ENCODE measurements around the gene SLC39A2. TPM values are rescaled to one million over a fixed set of nuclear protein-coding genes. Genes with fewer than 3 reads are reported as not detected.

The SLC39A2 gene
- total and polyA plus RNA-seq, 3 experiments from 2014 or later = 0.16 TPM; not detected in 2

DNA sequence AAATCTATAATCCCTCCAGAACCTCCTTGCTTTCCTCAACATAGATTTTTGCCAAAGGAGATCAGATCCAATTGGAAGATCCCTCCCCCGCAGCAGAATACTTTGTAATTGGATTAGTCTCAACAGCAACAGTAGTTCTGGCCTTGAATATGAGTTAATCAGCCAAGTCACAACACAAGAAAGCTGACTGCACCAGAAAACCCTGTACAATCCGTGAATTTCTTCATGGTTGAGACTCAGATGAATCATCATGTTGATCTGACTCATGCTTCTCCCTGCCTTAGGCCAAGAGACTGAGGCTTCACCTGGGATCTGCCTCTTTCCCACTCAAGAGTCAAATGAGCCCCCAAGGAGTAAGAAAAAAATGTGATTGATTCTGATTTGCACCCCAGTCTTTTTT lies 12.3 kb upstream of the SLC39A2 start:
- H3K27me3 Mint-ChIP-seq = peaks cover 0 to 13% of the 10 kb centered on the region in 2 donors
- CTCF ChIA-PET = interaction anchor here (0.9 kb wide), 1 partner anchor 16 kb away, joined by 3 read pairs; no protein-coding TSS in a partner anchor
- H3K9me3 ChIP-seq (ENCODE audit: low read length) = no peaks in the 10 kb centered on the region
- H3K9me3 Mint-ChIP-seq = no peaks in the 10 kb centered on the region
- DNase-seq = no peak
- peak overlapping the region in 2 of 7 donors; percentile 20 to 71 for H3K4me3 Mint-ChIP-seq
- POLR2A ChIA-PET = no interaction called here
- no peak overlapping the region for H3K4me3 ChIP-seq (ENCODE audit: low read length)
- no peak overlapping the region for H3K27ac ChIP-seq (ENCODE audit: low read depth, low read length)
- peaks cover 21% of the 10 kb centered on the region for H3K4me1 ChIP-seq (ENCODE audit: insufficient read depth, low read length)
- H3K36me3 ChIP-seq (ENCODE audit: insufficient read depth, low read length) = peaks cover 1% of the 10 kb centered on the region
- H3K27me3 ChIP-seq (ENCODE audit: insufficient read depth, low read length, poor library complexity, severe bottlenecking) = no peaks in the 10 kb centered on the region
- peaks cover 20 to 26% (median 22%) of the 10 kb centered on the region in 3 donors for H3K4me1 Mint-ChIP-seq
- peaks cover 0 to 13% (median 0%) of the 10 kb centered on the region in 3 donors for H3K36me3 Mint-ChIP-seq
- no peak overlapping the region for H3K27ac Mint-ChIP-seq

GRCh38 chr14:20988717-20989470 lies 10.2 kb upstream of the SLC39A2 start:
- Histone ChIP-seq H3K4me1 (ENCODE audit: insufficient read depth, low read length) (peaks cover 23% of the 10 kb centered on the region), H3K36me3 (ENCODE audit: insufficient read depth, low read length) (peaks cover 17% of the 10 kb centered on the region), H3K4me3 (ENCODE audit: low read length) (peak overlapping the region; percentile 34), H3K9me3 (ENCODE audit: low read length) (no peaks in the 10 kb centered on the region), H3K27ac (ENCODE audit: low read depth, low read length) (peak overlapping the region; percentile 6), H3K27me3 (ENCODE audit: insufficient read depth, low read length, poor library complexity, severe bottlenecking) (no peaks in the 10 kb centered on the region)
- Mint-ChIP-seq H3K4me3 (peak overlapping the region; percentile 41 to 74 (median 63)), H3K36me3 (peaks cover 0 to 31% (median 2%) of the 10 kb centered on the region in 3 donors), H3K9me3 (no peaks in the 10 kb centered on the region), H3K4me1 (peaks cover 25 to 30% (median 26%) of the 10 kb centered on the region in 3 donors), H3K27me3 (peaks cover 0 to 4% of the 10 kb centered on the region in 2 donors), H3K27ac (peak overlapping the region in 4 of 8 donors; percentile 6 to 71 (median 54))
- no peak for DNase-seq
- POLR2A ChIA-PET = no interaction called here
- CTCF ChIA-PET = interaction anchor here (0.9 to 1.9 kb wide), 3 partner anchors 11 to 104 kb away, joined by 3 to 7 read pairs (median 3); no protein-coding TSS in a partner anchor

DNA sequence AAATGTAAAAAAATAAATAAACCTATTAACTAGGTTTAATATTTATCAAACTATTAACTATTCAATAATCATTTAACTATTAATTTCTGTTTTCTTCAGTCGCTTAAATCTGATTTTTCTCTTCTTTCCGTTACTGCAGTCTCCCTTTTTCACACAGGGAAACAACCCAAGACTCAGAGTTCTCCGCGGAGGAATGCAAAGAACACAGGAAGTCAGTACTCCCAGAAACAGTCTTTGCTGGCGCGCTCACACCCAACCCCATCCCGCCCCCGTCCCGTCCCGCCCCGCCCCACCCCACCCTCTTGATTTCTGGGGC lies 9.7 kb upstream of the SLC39A2 start:
- Mint-ChIP-seq H3K27ac (peak overlapping the region; percentile 58 to 99 (median 94)), H3K4me3 (peak overlapping the region; percentile 83 to 99 (median 93)), H3K4me1 (peaks cover 25 to 30% (median 26%) of the 10 kb centered on the region in 3 donors), H3K36me3 (peaks cover 0 to 36% (median 5%) of the 10 kb centered on the region in 3 donors), H3K27me3 (no peaks in the 10 kb centered on the region), H3K9me3 (no peaks in the 10 kb centered on the region)
- H3K27ac ChIP-seq (ENCODE audit: low read depth, low read length) = peak overlapping the region; percentile 6
- no peaks in the 10 kb centered on the region for H3K27me3 ChIP-seq (ENCODE audit: insufficient read depth, low read length, poor library complexity, severe bottlenecking)
- peak overlapping the region; percentile 34 for H3K4me3 ChIP-seq (ENCODE audit: low read length)
- no peak for DNase-seq
- CTCF ChIA-PET = interaction anchor here (0.9 to 1.9 kb wide), 3 partner anchors 12 to 104 kb away, joined by 3 to 7 read pairs (median 3); no protein-coding TSS in a partner anchor
- peaks cover 22% of the 10 kb centered on the region for H3K36me3 ChIP-seq (ENCODE audit: insufficient read depth, low read length)
- POLR2A ChIA-PET = no interaction called here
- no peaks in the 10 kb centered on the region for H3K9me3 ChIP-seq (ENCODE audit: low read length)
- peaks cover 23% of the 10 kb centered on the region for H3K4me1 ChIP-seq (ENCODE audit: insufficient read depth, low read length)

DNA sequence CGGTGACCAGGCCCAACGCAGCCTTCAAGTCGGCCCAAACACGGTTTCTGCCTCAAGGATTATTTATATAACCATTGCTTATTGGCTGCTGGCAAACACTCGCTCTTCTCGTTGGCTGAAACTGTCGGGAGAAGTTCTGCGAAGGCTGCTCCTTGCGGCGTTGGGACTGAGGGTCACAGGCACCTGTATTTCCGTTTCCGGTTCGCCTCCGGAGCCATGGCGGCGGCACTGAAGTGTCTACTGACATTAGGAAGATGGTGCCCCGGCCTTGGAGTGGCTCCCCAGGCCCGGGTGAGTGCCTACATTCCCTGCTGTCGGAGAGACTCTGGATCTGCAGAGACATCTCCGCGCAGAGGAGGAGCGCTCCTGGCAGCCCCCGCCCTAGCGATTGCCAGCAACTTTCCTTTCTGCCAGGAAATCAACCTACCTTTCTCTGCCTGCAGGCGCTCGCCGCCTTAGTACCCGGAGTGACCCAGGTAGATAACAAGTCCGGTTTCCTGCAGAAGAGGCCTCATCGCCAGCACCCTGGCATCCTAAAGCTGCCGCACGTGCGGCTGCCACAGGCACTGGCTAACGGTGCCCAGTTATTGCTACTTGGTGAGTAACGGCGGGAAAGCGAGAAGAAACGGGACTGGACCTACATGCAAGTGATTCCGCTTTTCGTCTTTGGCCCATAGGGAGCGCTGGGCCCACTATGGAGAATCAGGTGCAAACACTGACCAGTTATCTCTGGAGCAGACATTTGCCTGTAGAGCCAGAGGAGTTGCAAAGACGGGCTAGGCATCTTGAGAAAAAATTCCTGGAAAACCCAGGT lies 9.1 kb upstream of the SLC39A2 start, which contains the start of gene METTL17:
TSS of gene METTL17 (plus strand) at position 194 of the 814 bp plus-strand sequence. CDS start at position 217, 23 bp downstream.
- Histone ChIP-seq H3K9me3 (ENCODE audit: low read length) (no peaks in the 10 kb centered on the region), H3K4me3 (ENCODE audit: low read length) (peak within 1 kb of the TSS; percentile 76), H3K27ac (ENCODE audit: low read depth, low read length) (peak within 1 kb of the TSS; percentile 60), H3K36me3 (ENCODE audit: insufficient read depth, low read length) (peaks cover 28% of the 10 kb centered on the region), H3K27me3 (ENCODE audit: insufficient read depth, low read length, poor library complexity, severe bottlenecking) (no peaks in the 10 kb centered on the region), H3K4me1 (ENCODE audit: insufficient read depth, low read length) (peaks cover 23% of the 10 kb centered on the region)
- Mint-ChIP-seq H3K36me3 (peaks cover 0 to 41% (median 8%) of the 10 kb centered on the region in 3 donors), H3K9me3 (no peaks in the 10 kb centered on the region), H3K27ac (peak within 1 kb of the TSS; percentile 58 to 99 (median 94)), H3K27me3 (no peaks in the 10 kb centered on the region), H3K4me1 (peaks cover 25 to 30% (median 26%) of the 10 kb centered on the region in 3 donors), H3K4me3 (peak within 1 kb of the TSS; percentile 83 to 99 (median 93))
- POLR2A ChIA-PET = no interaction called here
- CTCF ChIA-PET = interaction anchor here (1.9 kb wide), 1 partner anchor 19 kb away, joined by 7 read pairs; no protein-coding TSS in a partner anchor
- DNase-seq = peak; percentile 75 to 88 (median 81)

DNA sequence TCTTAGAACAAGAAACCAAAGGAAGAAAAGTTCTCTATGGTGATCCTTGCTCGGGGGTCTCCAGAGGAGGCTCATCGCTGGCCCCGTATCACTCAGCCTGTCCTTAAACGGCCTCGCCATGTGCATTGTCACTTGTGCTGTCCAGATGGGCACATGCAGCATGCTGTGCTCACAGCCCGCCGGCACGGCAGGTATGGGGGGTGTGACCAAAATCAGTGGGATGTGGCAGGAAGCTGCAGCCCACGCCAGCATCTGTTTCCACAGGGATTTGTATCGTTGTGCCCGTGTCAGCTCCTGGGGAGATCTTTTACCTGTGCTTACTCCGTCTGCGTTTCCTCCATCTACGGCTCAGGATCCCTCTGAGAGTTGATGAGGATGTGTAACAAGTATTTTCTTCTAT lies 2.6 kb upstream of the SLC39A2 start:
- ChIA-PET POLR2A (no interaction called here), CTCF (interaction anchor here (1.4 to 3.5 kb wide), 4 partner anchors 18 to 96 kb away, joined by 3 to 17 read pairs (median 10); no protein-coding TSS in a partner anchor)
- Histone ChIP-seq H3K4me1 (ENCODE audit: insufficient read depth, low read length) (peaks cover 13% of the 10 kb centered on the region), H3K9me3 (ENCODE audit: low read length) (no peaks in the 10 kb centered on the region), H3K36me3 (ENCODE audit: insufficient read depth, low read length) (peaks cover 44% of the 10 kb centered on the region), H3K27me3 (ENCODE audit: insufficient read depth, low read length, poor library complexity, severe bottlenecking) (no peaks in the 10 kb centered on the region), H3K4me3 (ENCODE audit: low read length) (no peak overlapping the region), H3K27ac (ENCODE audit: low read depth, low read length) (no peak overlapping the region)
- H3K4me3 Mint-ChIP-seq = no peak overlapping the region
- no peaks in the 10 kb centered on the region for H3K27me3 Mint-ChIP-seq
- no peaks in the 10 kb centered on the region for H3K9me3 Mint-ChIP-seq
- peaks cover 6 to 8% (median 6%) of the 10 kb centered on the region in 3 donors for H3K4me1 Mint-ChIP-seq
- H3K36me3 Mint-ChIP-seq = peaks cover 4 to 57% (median 28%) of the 10 kb centered on the region in 3 donors
- no peak overlapping the region for H3K27ac Mint-ChIP-seq
- no peak for DNase-seq

DNA sequence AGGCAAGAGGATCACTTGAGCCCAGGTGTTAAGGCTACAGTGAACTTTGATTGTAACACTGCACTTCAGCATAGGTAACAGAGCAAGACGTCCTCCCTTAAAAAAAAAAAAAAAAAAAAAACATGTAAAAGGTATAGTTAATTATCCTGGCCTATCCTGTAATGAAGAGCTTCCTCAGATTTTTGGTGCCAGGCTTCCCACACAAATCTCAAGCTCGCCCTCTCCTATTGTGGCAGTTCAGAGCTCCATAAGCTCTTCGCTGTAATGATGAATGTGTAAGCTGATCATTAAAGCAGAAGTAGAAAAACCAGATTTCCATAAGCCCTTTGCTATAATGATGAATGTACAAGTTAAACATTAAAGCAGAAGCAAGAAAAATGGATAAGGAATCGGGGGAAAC lies 2.0 kb upstream of the SLC39A2 start:
- CTCF ChIA-PET = interaction anchor here (1.4 to 3.5 kb wide), 5 partner anchors 15 to 95 kb away, joined by 3 to 17 read pairs (median 6); no protein-coding TSS in a partner anchor
- no peaks in the 10 kb centered on the region for H3K9me3 Mint-ChIP-seq
- H3K4me3 Mint-ChIP-seq = no peak overlapping the region
- peaks cover 4 to 53% (median 28%) of the 10 kb centered on the region in 3 donors for H3K36me3 Mint-ChIP-seq
- Histone ChIP-seq H3K27me3 (ENCODE audit: insufficient read depth, low read length, poor library complexity, severe bottlenecking) (no peaks in the 10 kb centered on the region), H3K27ac (ENCODE audit: low read depth, low read length) (no peak overlapping the region), H3K4me3 (ENCODE audit: low read length) (no peak overlapping the region), H3K4me1 (ENCODE audit: insufficient read depth, low read length) (peaks cover 7% of the 10 kb centered on the region), H3K36me3 (ENCODE audit: insufficient read depth, low read length) (peaks cover 39% of the 10 kb centered on the region), H3K9me3 (ENCODE audit: low read length) (no peaks in the 10 kb centered on the region)
- peaks cover under 1 to 2% (median under 1%) of the 10 kb centered on the region in 3 donors for H3K4me1 Mint-ChIP-seq
- H3K27me3 Mint-ChIP-seq = no peaks in the 10 kb centered on the region
- no peak for DNase-seq
- peak overlapping the region in 1 of 8 donors; percentile 18 for H3K27ac Mint-ChIP-seq
- POLR2A ChIA-PET = interaction anchor here (0.6 kb wide), 2 partner anchors 46 to 172 kb away, joined by 3 to 5 read pairs; no protein-coding TSS in a partner anchor

GRCh38 chr14:20997564-20997963 lies 1.5 kb upstream of the SLC39A2 start:
- no peaks in the 10 kb centered on the region for H3K9me3 ChIP-seq (ENCODE audit: low read length)
- DNase-seq = no peak
- H3K27ac ChIP-seq (ENCODE audit: low read depth, low read length) = no peak overlapping the region
- peaks cover 0 to 2% (median 0%) of the 10 kb centered on the region in 3 donors for H3K4me1 Mint-ChIP-seq
- POLR2A ChIA-PET = interaction anchor here (0.6 kb wide), 2 partner anchors 46 to 171 kb away, joined by 3 to 5 read pairs; no protein-coding TSS in a partner anchor
- CTCF ChIA-PET = interaction anchor here (1.4 to 3.5 kb wide), 4 partner anchors 15 to 95 kb away, joined by 4 to 17 read pairs (median 10); no protein-coding TSS in a partner anchor
- H3K4me3 Mint-ChIP-seq = no peak overlapping the region
- H3K27me3 ChIP-seq (ENCODE audit: insufficient read depth, low read length, poor library complexity, severe bottlenecking) = no peaks in the 10 kb centered on the region
- peaks cover 36% of the 10 kb centered on the region for H3K36me3 ChIP-seq (ENCODE audit: insufficient read depth, low read length)
- peaks cover 7% of the 10 kb centered on the region for H3K4me1 ChIP-seq (ENCODE audit: insufficient read depth, low read length)
- H3K27me3 Mint-ChIP-seq = no peaks in the 10 kb centered on the region
- H3K36me3 Mint-ChIP-seq = peaks cover 4 to 48% (median 28%) of the 10 kb centered on the region in 3 donors
- no peak overlapping the region for H3K4me3 ChIP-seq (ENCODE audit: low read length)
- H3K9me3 Mint-ChIP-seq = no peaks in the 10 kb centered on the region
- H3K27ac Mint-ChIP-seq = peak overlapping the region in 2 of 8 donors; percentile 18 to 67

Data from CD8-positive, alpha-beta memory T cell (primary cell).